ENCODE data around the gene PERM1. TPM values are rescaled to one million over a fixed set of nuclear protein-coding genes. Genes with fewer than 3 reads are reported as not detected.

Gene PERM1
- total RNA-seq, 2 experiments from 2014 or later, result not detected

GRCh38 chr1:998995-999724 is 17.3 kb upstream of the PERM1 start:
- Histone ChIP-seq H3K4me2 (ENCODE audit: low read length) (no peak overlapping the region), H3K27ac (ENCODE audit: low read depth, low read length, poor library complexity, severe bottlenecking) (no peak overlapping the region), H2AFZ (ENCODE audit: low read length) (no peak overlapping the region), H3K4me1 (ENCODE audit: insufficient read depth, low read length, poor library complexity, severe bottlenecking) (no peaks in the 10 kb centered on the region), H3K9me2 (ENCODE audit: insufficient read depth, low read length) (no peaks in the 10 kb centered on the region), H4K20me1 (ENCODE audit: insufficient read depth, low read length) (no peaks in the 10 kb centered on the region), H3K36me3 (ENCODE audit: insufficient read depth, low read length) (no peaks in the 10 kb centered on the region), H3K4me3 (ENCODE audit: low read depth, low read length, poor library complexity, severe bottlenecking) (no peak overlapping the region), H3K79me2 (ENCODE audit: insufficient read depth, low read depth, low read length) (no peaks in the 10 kb centered on the region), H3K9me3 (ENCODE audit: low read length) (no peaks in the 10 kb centered on the region)
- intact Hi-C loops (cut with micrococcal nuclease; ENCODE audit: unreplicated experiment), result no loop called here
- CTCF ChIA-PET (ENCODE audit: unreplicated experiment), result no interaction called here
- peak; percentile 67; the same call in 1 of the 2 replicates for TF ChIP-seq EZH2phosphoT487 (IDR thresholded peaks at IDR 0.05; ENCODE audit: borderline replicate concordance, low read depth, low read length)
- TF ChIP-seq, protein P1, sequence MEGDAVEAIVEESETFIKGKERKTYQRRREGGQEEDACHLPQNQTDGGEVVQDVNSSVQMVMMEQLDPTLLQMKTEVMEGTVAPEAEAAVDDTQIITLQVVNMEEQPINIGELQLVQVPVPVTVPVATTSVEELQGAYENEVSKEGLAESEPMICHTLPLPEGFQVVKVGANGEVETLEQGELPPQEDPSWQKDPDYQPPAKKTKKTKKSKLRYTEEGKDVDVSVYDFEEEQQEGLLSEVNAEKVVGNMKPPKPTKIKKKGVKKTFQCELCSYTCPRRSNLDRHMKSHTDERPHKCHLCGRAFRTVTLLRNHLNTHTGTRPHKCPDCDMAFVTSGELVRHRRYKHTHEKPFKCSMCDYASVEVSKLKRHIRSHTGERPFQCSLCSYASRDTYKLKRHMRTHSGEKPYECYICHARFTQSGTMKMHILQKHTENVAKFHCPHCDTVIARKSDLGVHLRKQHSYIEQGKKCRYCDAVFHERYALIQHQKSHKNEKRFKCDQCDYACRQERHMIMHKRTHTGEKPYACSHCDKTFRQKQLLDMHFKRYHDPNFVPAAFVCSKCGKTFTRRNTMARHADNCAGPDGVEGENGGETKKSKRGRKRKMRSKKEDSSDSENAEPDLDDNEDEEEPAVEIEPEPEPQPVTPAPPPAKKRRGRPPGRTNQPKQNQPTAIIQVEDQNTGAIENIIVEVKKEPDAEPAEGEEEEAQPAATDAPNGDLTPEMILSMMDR (conservative IDR thresholded peaks at IDR 0.05; ENCODE audit: low read length), result no peak
- no peak for DNase-seq (ENCODE audit: low spot score)
- POLR2A ChIA-PET, result no interaction called here
- no TSS peak for BruUV-seq (replicated peaks)

DNA sequence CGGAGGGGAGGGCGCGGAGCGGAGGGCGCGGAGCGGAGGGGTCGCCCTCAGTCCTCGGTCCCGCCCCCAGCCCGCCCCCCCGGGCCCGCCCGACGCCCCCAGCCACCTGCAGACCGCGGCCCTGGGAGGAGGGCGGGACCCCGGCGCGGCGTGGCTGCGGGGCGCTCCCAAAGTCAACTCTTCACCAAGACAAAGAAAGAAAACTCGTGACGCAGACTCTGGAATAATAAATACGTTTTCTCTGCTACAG is 16.8 kb upstream of the PERM1 start:
- intact Hi-C loops (cut with micrococcal nuclease; ENCODE audit: unreplicated experiment), result no loop called here
- Histone ChIP-seq H3K4me3 (ENCODE audit: low read depth, low read length, poor library complexity, severe bottlenecking) (no peak overlapping the region), H4K20me1 (ENCODE audit: insufficient read depth, low read length) (no peaks in the 10 kb centered on the region), H3K9me3 (ENCODE audit: low read length) (no peaks in the 10 kb centered on the region), H3K36me3 (ENCODE audit: insufficient read depth, low read length) (no peaks in the 10 kb centered on the region), H3K27ac (ENCODE audit: low read depth, low read length, poor library complexity, severe bottlenecking) (no peak overlapping the region), H2AFZ (ENCODE audit: low read length) (no peak overlapping the region), H3K9me2 (ENCODE audit: insufficient read depth, low read length) (no peaks in the 10 kb centered on the region), H3K4me2 (ENCODE audit: low read length) (no peak overlapping the region), H3K4me1 (ENCODE audit: insufficient read depth, low read length, poor library complexity, severe bottlenecking) (no peaks in the 10 kb centered on the region), H3K79me2 (ENCODE audit: insufficient read depth, low read depth, low read length) (no peaks in the 10 kb centered on the region)
- no peak for DNase-seq (ENCODE audit: low spot score)
- no peak for TF ChIP-seq EZH2phosphoT487 (IDR thresholded peaks at IDR 0.05; ENCODE audit: borderline replicate concordance, low read depth, low read length)
- TF ChIP-seq, protein P1 (conservative IDR thresholded peaks at IDR 0.05; ENCODE audit: low read length), result no peak
- ChIA-PET POLR2A (no interaction called here), CTCF (ENCODE audit: unreplicated experiment) (no interaction called here)
- BruUV-seq (replicated peaks), result no TSS peak

DNA sequence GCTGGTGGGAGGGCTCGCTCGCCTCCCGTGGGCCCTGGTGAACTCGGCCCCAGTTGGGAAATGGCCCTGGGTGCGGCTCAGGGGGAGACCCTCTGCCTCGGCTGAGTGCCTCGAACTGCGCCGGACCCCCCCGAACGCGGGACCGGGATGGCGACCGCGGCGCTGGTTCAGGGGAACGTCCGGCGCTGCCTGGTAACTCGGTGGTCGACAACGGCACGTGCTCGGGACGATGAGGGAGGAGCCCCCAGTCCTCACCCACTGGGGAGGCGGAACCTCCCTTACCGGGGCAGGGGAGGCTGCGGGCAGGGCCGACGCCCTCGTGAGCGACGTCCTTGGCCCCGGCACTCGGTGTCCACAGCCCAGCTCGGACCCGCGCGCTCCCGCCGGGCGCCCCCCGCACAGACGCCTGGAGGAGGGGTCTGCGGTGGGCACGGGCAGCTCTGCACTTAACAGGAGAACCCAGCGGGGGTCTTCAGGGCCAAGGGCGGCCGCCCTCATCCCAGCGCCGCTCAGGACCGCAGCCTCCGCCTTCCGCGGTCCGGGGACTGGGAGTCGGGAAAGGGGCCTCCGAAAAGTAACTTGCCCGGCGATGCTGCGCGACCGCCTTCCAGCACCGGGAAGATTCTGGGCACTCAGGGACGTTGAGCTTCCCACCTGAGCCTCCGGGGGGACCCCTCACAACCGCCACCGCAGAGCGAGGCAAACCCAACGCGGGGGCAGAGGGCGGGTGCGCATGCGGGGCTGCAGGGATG is 16.3 kb upstream of the PERM1 start:
- Histone ChIP-seq H3K79me2 (ENCODE audit: insufficient read depth, low read depth, low read length) (no peaks in the 10 kb centered on the region), H2AFZ (ENCODE audit: low read length) (no peak overlapping the region), H3K4me1 (ENCODE audit: insufficient read depth, low read length, poor library complexity, severe bottlenecking) (no peaks in the 10 kb centered on the region), H3K4me2 (ENCODE audit: low read length) (no peak overlapping the region), H4K20me1 (ENCODE audit: insufficient read depth, low read length) (no peaks in the 10 kb centered on the region), H3K9me2 (ENCODE audit: insufficient read depth, low read length) (no peaks in the 10 kb centered on the region), H3K27ac (ENCODE audit: low read depth, low read length, poor library complexity, severe bottlenecking) (no peak overlapping the region), H3K36me3 (ENCODE audit: insufficient read depth, low read length) (no peaks in the 10 kb centered on the region), H3K4me3 (ENCODE audit: low read depth, low read length, poor library complexity, severe bottlenecking) (no peak overlapping the region), H3K9me3 (ENCODE audit: low read length) (no peaks in the 10 kb centered on the region)
- BruUV-seq (replicated peaks), result no TSS peak
- intact Hi-C loops (cut with micrococcal nuclease; ENCODE audit: unreplicated experiment), result no loop called here
- CTCF ChIA-PET (ENCODE audit: unreplicated experiment), result interaction anchor here (0.6 kb wide), 1 partner anchor 17 kb away, joined by 3 read pairs; no protein-coding TSS in a partner anchor
- DNase-seq (ENCODE audit: low spot score), result no peak
- no peak for TF ChIP-seq EZH2phosphoT487 (IDR thresholded peaks at IDR 0.05; ENCODE audit: borderline replicate concordance, low read depth, low read length)
- TF ChIP-seq, protein P1 (conservative IDR thresholded peaks at IDR 0.05; ENCODE audit: low read length), result no peak
- POLR2A ChIA-PET, result no interaction called here
